Psoas muscle (tissue), 8 donors: ENCODE data around the gene DNMT3A. TPM values are rescaled to one million over a fixed set of nuclear protein-coding genes. Genes with fewer than 3 reads are reported as not detected.

ENCODE experiments used
- ATAC-seq, 4 donors: fragments of 200-7000 bp; cut with Tn5 transposase; one replicate each; pipeline ENCODE4 v1.9.1; 2020; ENCODE audit warnings: moderate library complexity in 3 of 4, mild to moderate bottlenecking in 2 of 4
- DNase-seq, 2 donors: peaks; one replicate each; pipeline ENCODE4 v3.0.0-alpha.2; 2020
- H3K27ac ChIP-seq: fragments of 200-600 bp; one replicate; pipeline ENCODE4 v1.8.0; 2022
- H3K27me3 ChIP-seq, 3 donors: fragments of 200-600 bp in 1 of 3; one replicate each; pipeline versions ENCODE4 v1.6.1 to v1.8.0; 2013 to 2022; ENCODE audit warnings: low read length in 2 of 3, mild to moderate bottlenecking in 2 of 3, moderate library complexity in 1 of 3; ENCODE audit not compliant: insufficient read depth in 3 of 3
- H3K36me3 ChIP-seq, 2 donors: fragments of 200-600 bp in 1 of 2; one replicate each; pipeline versions ENCODE4 v1.6.1 to v1.8.0; 2013 to 2022; ENCODE audit warnings: low read depth in 1 of 2, mild to moderate bottlenecking in 1 of 2, moderate library complexity in 1 of 2; ENCODE audit not compliant: insufficient read depth in 1 of 2
- H3K4me1 ChIP-seq: fragments of 200-600 bp; one replicate; pipeline ENCODE4 v1.8.0; 2022
- H3K4me3 ChIP-seq: fragments of 200-600 bp; one replicate; pipeline ENCODE4 v1.8.0; 2022; ENCODE audit warnings: mild to moderate bottlenecking
- H3K9me3 ChIP-seq: fragments of 200-600 bp; one replicate; pipeline ENCODE4 v1.8.0; 2022
- CTCF ChIP-seq: fragments of 200-600 bp; IDR thresholded peaks from one replicate; pipeline ENCODE4 v1.8.0; 2022; ENCODE audit warnings: antibody characterized with exemption
- WGBS, 3 donors: extraction: QIAGEN DNeasy Blood & Tissue Kit; methylation state at CpG; one replicate each; pipeline versions ENCODE4 v1.1.6 to v1.1.7; 2013; 5-methylcytosine and 5-hydroxymethylcytosine counted together
- intact Hi-C, 2 donors: fragments of 100-400 bp; cut with DNase I; formaldehyde crosslinking; loops; one replicate each; pipeline versions ENCODE4 v1.11.0 to v1.14.2; 2022
- polyA plus RNA-seq, 3 donors: library from polyadenylated mRNA; stranded (reverse); fragments of 200-250 nt; gene quantifications; one replicate each; pipeline ENCODE4 v1.2.3, GENCODE V29; 2013
- total RNA-seq, 4 donors: library from RNA; stranded (reverse); fragmentation: NEBNext Ultra II Directional in 2 of 4; extraction: Animal tissue kit (Norgen Biotek cat#: 25700) in 2 of 4; gene quantifications; one replicate each; pipeline versions ENCODE4 v1.2.1 to v1.2.4, GENCODE V29; 2021 to 2023
- donor health status: healthy with polysubstance abuse.
- donor health status: DM: no; HTN: no; CAD: no; lungs with moderate emphysema.
- donor health status: Bipolar disorder and iron deficiency.
- donor health status: healthy.
- donor health status: DM: yes; HTN: yes; CAD: no.
- donor health status: DM: no; HTN: no; CAD: no.
- donor health status: DM: no; HTN: no; CAD: no.
- donor health status: DM: yes; HTN: yes; CAD: no.

The DNMT3A gene
- total and polyA plus RNA-seq, 7 donors: 7.1 to 26.2 (median 20.6) TPM

DNA sequence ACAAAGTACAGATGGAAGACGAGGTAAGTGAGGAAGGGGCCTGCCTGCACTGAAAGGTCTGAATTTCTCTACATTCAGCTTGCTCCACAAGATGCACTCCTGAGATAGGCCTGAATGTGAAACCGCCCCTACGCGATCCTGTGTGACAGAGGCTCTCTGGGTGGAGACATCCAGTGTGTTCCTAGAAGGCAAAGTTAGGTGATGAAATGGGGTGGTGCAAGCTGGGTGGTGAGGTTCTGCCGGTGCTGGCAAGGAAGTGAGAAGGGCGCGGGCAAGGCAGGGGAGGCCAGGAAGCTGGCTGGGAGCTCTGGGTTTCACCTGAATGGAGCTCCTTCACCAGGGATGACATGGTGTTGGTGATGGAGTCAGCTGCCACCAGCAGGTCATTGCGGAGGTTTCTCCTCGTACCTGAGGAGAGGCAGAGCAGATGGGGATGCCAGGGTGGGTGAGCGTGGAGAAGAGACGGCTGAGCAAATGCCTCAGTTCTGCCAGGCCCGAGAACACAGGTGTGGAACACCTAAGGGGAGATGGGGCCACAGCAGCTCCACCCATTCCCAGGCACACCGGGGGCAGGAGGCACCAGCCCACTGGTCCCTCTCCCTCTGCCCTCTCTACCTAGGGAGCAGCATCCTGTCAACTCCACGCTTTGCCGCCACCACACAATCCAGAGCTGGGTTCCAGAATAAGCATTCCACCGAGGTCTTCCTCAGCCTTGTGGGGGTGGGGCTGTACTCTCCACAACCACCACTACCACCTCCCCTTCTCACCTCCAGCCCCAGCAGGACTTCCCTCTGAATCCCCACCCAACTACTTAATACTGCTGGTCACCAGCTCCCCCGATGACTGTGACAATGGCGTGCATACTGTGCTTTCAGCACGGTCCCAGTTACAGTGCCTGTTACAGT, 45.5 kb upstream of the DNMT3A start:
- 88 to 91% (median 90%) methylated on average over 19 of the region's 19 CpGs for WGBS, 3 donors
- H3K27ac ChIP-seq: no peak overlapping the region
- TF ChIP-seq CTCF: no peak
- ATAC-seq (no peak), DNase-seq (no peak)
- H3K4me3 ChIP-seq: no peak overlapping the region
- H3K4me1 ChIP-seq: no peaks in the 10 kb centered on the region
- H3K27me3 ChIP-seq: no peaks in the 10 kb centered on the region
- H3K9me3 ChIP-seq: no peaks in the 10 kb centered on the region
- H3K36me3 ChIP-seq: no peaks in the 10 kb centered on the region
- intact Hi-C loops: no loop called here

- no peaks in the 10 kb centered on the region for H3K36me3 ChIP-seq
- 81 to 97% (median 95%) methylated on average over 8 of the region's 8 CpGs for WGBS, 3 donors
- H3K27me3 ChIP-seq: no peaks in the 10 kb centered on the region
- intact Hi-C loops: no loop called here
- no peak overlapping the region for H3K4me3 ChIP-seq
- no peaks in the 10 kb centered on the region for H3K9me3 ChIP-seq
- peaks cover 6% of the 10 kb centered on the region for H3K4me1 ChIP-seq
- TF ChIP-seq CTCF: no peak
- DNase-seq (no peak), ATAC-seq (no peak)
- H3K27ac ChIP-seq: no peak overlapping the region
Observed at GRCh38 chr2:25385910-25386309, 44.2 kb upstream of the DNMT3A start.

DNA sequence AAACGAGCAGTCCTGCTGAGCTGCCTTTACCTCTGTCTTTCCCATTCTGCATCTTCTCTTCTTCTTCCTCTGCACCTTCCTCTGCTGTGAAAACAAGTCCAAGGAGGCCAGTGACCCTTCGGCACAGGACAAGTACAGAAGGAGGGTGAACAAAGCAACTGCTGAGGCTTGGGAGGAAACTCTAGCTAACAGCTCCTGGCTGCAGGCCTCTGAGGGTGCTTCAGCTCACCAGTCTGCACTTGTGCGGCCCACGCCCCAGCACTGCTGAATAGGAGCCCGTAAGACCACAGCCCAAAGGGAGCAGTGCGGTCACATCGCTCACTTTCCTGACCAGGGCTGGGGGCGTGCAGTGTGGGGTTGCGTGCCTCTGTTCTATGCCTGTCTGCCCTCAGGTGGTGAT, 42.1 kb upstream of the DNMT3A start:
- ATAC-seq (no peak), DNase-seq (no peak)
- Histone ChIP-seq H3K4me1 (peaks cover 15% of the 10 kb centered on the region), H3K27ac (no peak overlapping the region), H3K36me3 (no peaks in the 10 kb centered on the region), H3K9me3 (no peaks in the 10 kb centered on the region), H3K4me3 (no peak overlapping the region), H3K27me3 (no peaks in the 10 kb centered on the region)
- TF ChIP-seq CTCF: no peak
- intact Hi-C loops: no loop called here
- 92 to 97% (median 95%) methylated on average over 9 of the region's 9 CpGs for WGBS, 3 donors

GRCh38 chr2:25381502-25381901, 39.8 kb upstream of the DNMT3A start:
- intact Hi-C loops: no loop called here
- Histone ChIP-seq H3K36me3 (no peaks in the 10 kb centered on the region), H3K27ac (peak overlapping the region; percentile 46), H3K9me3 (no peaks in the 10 kb centered on the region), H3K27me3 (no peaks in the 10 kb centered on the region), H3K4me3 (no peak overlapping the region), H3K4me1 (peaks cover 27% of the 10 kb centered on the region)
- ATAC-seq (no peak), DNase-seq (no peak)
- 66 to 67% (median 66%) methylated on average over 7 of the region's 7 CpGs for WGBS, 3 donors
- no peak for TF ChIP-seq CTCF
